Neural progenitor cell (in vitro differentiated cells): ENCODE measurements around the gene PPP1R15B. TPM values are rescaled to one million over a fixed set of nuclear protein-coding genes. Genes with fewer than 3 reads are reported as not detected.

Experiments
- DNase-seq: peaks from one replicate; pipeline ENCODE4 v3.0.0-alpha.2; 2016; ENCODE audit warnings: low spot score
- H2AFZ ChIP-seq: fragments of 200-600 bp; sonication (generic); replicated peaks from 2 replicates; pipeline ENCODE4 v1.6.1; 2016; ENCODE audit warnings: antibody characterized with exemption
- H3F3A ChIP-seq: fragments of 200-600 bp; sonication (generic); 2 replicates; pipeline ENCODE4 v1.6.1; 2016; ENCODE audit warnings: antibody characterized with exemption, low read depth
- H3K27ac ChIP-seq: fragments of 200-600 bp; sonication (generic); 2 replicates; pipeline ENCODE4 v1.5.1; 2016; ENCODE audit warnings: mild to moderate bottlenecking
- H3K27me3 ChIP-seq: fragments of 200-600 bp; sonication (generic); 2 replicates; pipeline ENCODE4 v1.6.1; 2016; ENCODE audit warnings: mild to moderate bottlenecking, moderate library complexity
- H3K36me3 ChIP-seq: fragments of 200-600 bp; sonication (generic); 2 replicates; pipeline ENCODE4 v1.5.1; 2016
- H3K4me1 ChIP-seq: fragments of 200-600 bp; sonication (generic); 2 replicates; pipeline ENCODE4 v1.6.1; 2016; ENCODE audit warnings: mixed run types
- H3K4me2 ChIP-seq: fragments of 200-600 bp; sonication (generic); 2 replicates; pipeline ENCODE4 v1.6.1; 2016
- H3K4me3 ChIP-seq: fragments of 200-600 bp; sonication (generic); 2 replicates; pipeline ENCODE4 v1.5.1; 2016
- H3K79me2 ChIP-seq: fragments of 200-600 bp; sonication (generic); 2 replicates; pipeline ENCODE4 v1.6.1; 2016; ENCODE audit warnings: low read depth
- H3K9ac ChIP-seq: fragments of 200-600 bp; sonication (generic); 2 replicates; pipeline ENCODE4 v1.6.1; 2016
- H3K9me3 ChIP-seq: fragments of 200-600 bp; sonication (generic); 2 replicates; pipeline ENCODE4 v1.5.1; 2016; ENCODE audit warnings: low read depth
- H4K20me1 ChIP-seq: fragments of 200-600 bp; sonication (generic); 2 replicates; pipeline ENCODE4 v1.6.1; 2016; ENCODE audit warnings: low read depth
- H3K27ac Mint-ChIP-seq: 3 replicates; pipeline ENCODE4 v1.8.0; 2021; ENCODE audit warnings: mixed read lengths
- H3K27me3 Mint-ChIP-seq: 2 replicates; pipeline ENCODE4 v1.8.0; 2022; ENCODE audit warnings: low read depth, mild to moderate bottlenecking, inconsistent platforms, moderate library complexity, mixed read lengths; ENCODE audit not compliant: insufficient read depth
- H3K36me3 Mint-ChIP-seq: 3 replicates; pipeline ENCODE4 v1.8.0; 2021; ENCODE audit warnings: mixed read lengths
- H3K4me1 Mint-ChIP-seq: 3 replicates; pipeline ENCODE4 v1.8.0; 2021; ENCODE audit warnings: mixed read lengths
- H3K4me3 Mint-ChIP-seq: 3 replicates; pipeline ENCODE4 v1.8.0; 2021; ENCODE audit warnings: mild to moderate bottlenecking, moderate library complexity, mixed read lengths
- H3K9me3 Mint-ChIP-seq: 3 replicates; pipeline ENCODE4 v1.8.0; 2020; ENCODE audit warnings: mixed read lengths
- EZH2 ChIP-seq: fragments of 200-600 bp; sonication (generic); IDR thresholded peaks from 2 replicates; pipeline ENCODE4 v1.6.1; 2017; ENCODE audit warnings: antibody characterized with exemption, mild to moderate bottlenecking, moderate library complexity
- EZH2phosphoT487 ChIP-seq: fragments of 200-600 bp; sonication (generic); IDR thresholded peaks from 2 replicates; pipeline ENCODE4 v1.6.1; 2017; ENCODE audit warnings: antibody characterized with exemption
- total RNA-seq: library from RNA; depleted of rRNA; stranded (reverse); fragments of >200 nt; gene quantifications from 2 replicates; pipeline ENCODE4 v1.2.3, GENCODE V29; 2015; ENCODE audit warnings: low replicate concordance
- TF ChIP-seq, protein P1 (sequence below): fragments of 200-600 bp; sonication (generic); IDR thresholded peaks from 2 replicates; pipeline ENCODE4 v1.5.1; 2017; ENCODE audit warnings: antibody characterized with exemption, mild to moderate bottlenecking

PPP1R15B gene
- total RNA-seq, 1 donor from 2014 or later = 32.7 TPM

DNA sequence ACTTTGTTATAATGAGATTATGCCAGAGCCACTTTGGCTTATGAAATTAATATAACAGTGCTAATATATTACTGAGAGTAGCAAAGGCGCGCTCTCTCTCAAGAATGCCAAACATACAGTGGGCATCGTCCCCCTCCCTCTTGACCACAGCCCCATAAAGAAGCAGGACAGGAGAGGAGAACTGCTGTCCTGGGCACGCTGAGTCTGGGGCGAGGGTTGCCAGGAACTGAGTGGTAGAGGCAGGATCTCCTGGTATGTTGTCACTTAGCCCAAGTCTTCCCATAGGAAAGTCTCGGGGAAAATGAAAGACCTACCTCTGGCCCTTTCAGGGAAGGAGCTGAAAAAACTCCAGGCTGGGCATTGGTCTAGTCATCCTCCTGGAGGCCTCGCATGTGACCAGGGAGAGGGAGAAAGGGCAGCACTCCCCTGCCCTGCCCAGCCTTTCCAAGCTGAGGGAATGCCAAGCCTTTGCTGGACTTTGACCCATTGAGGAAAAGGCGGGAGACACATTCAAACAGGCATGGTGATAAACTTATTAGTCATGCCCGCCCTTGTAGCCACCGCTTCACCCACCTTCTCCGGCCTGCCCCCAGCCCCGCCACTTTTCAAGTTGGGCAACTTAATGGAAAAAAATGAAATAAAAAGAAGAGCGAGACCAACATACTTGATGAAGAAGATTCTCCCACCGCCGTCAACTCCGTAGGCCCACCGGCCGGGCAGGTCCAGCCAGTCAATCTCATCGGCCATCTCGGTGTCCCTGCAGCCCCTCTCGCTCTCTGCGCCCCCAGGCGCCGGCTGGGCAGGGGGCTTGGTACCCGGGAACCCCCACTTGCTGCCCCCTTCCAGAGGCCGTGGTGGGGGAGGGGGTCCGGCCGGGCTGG lies 34.5 kb downstream of the PPP1R15B start:
- H3K4me2 ChIP-seq = peak overlapping the region; percentile 78
- peaks cover 23% of the 10 kb centered on the region for H3K27me3 Mint-ChIP-seq
- no peaks in the 10 kb centered on the region for H3K9me3 ChIP-seq
- H3K4me1 Mint-ChIP-seq = peaks cover 11% of the 10 kb centered on the region
- peak overlapping the region; percentile 2 for H2AFZ ChIP-seq
- H3K27me3 ChIP-seq = peaks cover 100% of the 10 kb centered on the region
- H4K20me1 ChIP-seq = peaks cover 12% of the 10 kb centered on the region
- DNase-seq = no peak
- TF ChIP-seq, protein P1, sequence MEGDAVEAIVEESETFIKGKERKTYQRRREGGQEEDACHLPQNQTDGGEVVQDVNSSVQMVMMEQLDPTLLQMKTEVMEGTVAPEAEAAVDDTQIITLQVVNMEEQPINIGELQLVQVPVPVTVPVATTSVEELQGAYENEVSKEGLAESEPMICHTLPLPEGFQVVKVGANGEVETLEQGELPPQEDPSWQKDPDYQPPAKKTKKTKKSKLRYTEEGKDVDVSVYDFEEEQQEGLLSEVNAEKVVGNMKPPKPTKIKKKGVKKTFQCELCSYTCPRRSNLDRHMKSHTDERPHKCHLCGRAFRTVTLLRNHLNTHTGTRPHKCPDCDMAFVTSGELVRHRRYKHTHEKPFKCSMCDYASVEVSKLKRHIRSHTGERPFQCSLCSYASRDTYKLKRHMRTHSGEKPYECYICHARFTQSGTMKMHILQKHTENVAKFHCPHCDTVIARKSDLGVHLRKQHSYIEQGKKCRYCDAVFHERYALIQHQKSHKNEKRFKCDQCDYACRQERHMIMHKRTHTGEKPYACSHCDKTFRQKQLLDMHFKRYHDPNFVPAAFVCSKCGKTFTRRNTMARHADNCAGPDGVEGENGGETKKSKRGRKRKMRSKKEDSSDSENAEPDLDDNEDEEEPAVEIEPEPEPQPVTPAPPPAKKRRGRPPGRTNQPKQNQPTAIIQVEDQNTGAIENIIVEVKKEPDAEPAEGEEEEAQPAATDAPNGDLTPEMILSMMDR = no peak
- no peak for TF ChIP-seq EZH2phosphoT487
- TF ChIP-seq EZH2 = no peak
- H3K36me3 ChIP-seq = no peaks in the 10 kb centered on the region
- peak overlapping the region; percentile 44 for H3K4me3 ChIP-seq
- H3K9ac ChIP-seq = no peak overlapping the region
- H3K4me3 Mint-ChIP-seq = peak overlapping the region; percentile 84
- H3K27ac Mint-ChIP-seq = no peak overlapping the region
- H3K4me1 ChIP-seq = no peaks in the 10 kb centered on the region
- H3K9me3 Mint-ChIP-seq = no peaks in the 10 kb centered on the region
- no peak overlapping the region for H3K27ac ChIP-seq
- no peaks in the 10 kb centered on the region for H3K36me3 Mint-ChIP-seq
- no peaks in the 10 kb centered on the region for H3K79me2 ChIP-seq
- no peaks in the 10 kb centered on the region for H3F3A ChIP-seq

DNA sequence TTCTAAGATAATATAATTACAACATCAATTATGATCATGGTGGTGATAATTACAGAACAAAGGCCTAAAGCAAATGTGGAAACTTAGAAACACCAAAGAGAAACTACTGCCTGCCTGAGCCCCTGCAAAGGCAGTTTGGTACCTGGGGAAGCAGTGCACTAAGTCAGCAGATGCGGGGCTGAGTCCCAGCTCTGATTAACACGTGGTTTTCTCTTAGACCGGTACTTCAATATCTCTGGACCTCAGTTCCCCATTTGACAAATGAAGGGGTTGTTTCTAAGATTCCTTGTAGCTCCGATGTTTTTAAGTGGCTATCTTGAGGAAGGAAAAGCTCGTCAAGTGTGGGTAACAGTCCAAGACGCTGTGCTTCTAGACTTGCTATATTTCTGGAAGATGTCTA lies 35.2 kb downstream of the PPP1R15B start:
- no peak overlapping the region for H3K27ac Mint-ChIP-seq
- no peak overlapping the region for H2AFZ ChIP-seq

DNA sequence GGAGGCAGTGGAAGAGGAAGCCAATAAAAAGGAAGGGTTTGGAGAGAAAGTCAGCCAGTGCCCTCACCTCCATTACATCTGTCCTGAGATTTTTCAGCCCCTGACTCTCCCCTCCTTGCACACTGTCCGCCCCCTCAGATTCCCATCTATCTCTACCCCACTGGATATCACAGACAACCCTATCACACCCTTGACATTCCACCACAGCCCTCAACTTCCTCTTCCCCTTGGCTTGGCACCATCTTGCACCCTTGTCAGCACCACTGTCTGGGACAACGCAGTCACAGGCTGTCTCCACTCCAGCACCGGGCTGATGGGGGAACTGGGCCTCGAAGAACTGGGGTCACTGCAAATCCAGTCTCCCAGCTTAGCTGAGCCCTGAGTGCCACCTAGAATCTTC lies 37.7 kb downstream of the PPP1R15B start:
- Histone ChIP-seq H3K9ac (no peak overlapping the region), H3K4me3 (no peak overlapping the region), H3K4me2 (no peak overlapping the region), H3K4me1 (no peaks in the 10 kb centered on the region), H3K27ac (no peak overlapping the region), H3F3A (no peaks in the 10 kb centered on the region), H4K20me1 (peaks cover 11% of the 10 kb centered on the region), H3K79me2 (no peaks in the 10 kb centered on the region), H2AFZ (no peak overlapping the region), H3K9me3 (no peaks in the 10 kb centered on the region), H3K27me3 (peaks cover 79% of the 10 kb centered on the region), H3K36me3 (no peaks in the 10 kb centered on the region)
- TF ChIP-seq, protein P1 = no peak
- TF ChIP-seq EZH2phosphoT487 (no peak), EZH2 (no peak)
- Mint-ChIP-seq H3K9me3 (no peaks in the 10 kb centered on the region), H3K4me1 (peaks cover 11% of the 10 kb centered on the region), H3K27ac (no peak overlapping the region), H3K27me3 (peaks cover 21% of the 10 kb centered on the region), H3K36me3 (no peaks in the 10 kb centered on the region), H3K4me3 (no peak overlapping the region)
- no peak for DNase-seq

More for the DNA sequence above, 35.2 kb downstream of the PPP1R15B start:
- H3K9me3 ChIP-seq = no peaks in the 10 kb centered on the region
- no peak overlapping the region for H3K9ac ChIP-seq
- Mint-ChIP-seq H3K27me3 (peaks cover 25% of the 10 kb centered on the region), H3K4me1 (peaks cover 11% of the 10 kb centered on the region), H3K36me3 (no peaks in the 10 kb centered on the region), H3K9me3 (no peaks in the 10 kb centered on the region), H3K4me3 (no peak overlapping the region)
- TF ChIP-seq, protein P1 = no peak
- no peak for TF ChIP-seq EZH2phosphoT487
- TF ChIP-seq EZH2 = no peak
- H3K27ac ChIP-seq = no peak overlapping the region
- H3K4me3 ChIP-seq = no peak overlapping the region
- H4K20me1 ChIP-seq = peaks cover 12% of the 10 kb centered on the region
- no peak for DNase-seq
- no peaks in the 10 kb centered on the region for H3K36me3 ChIP-seq
- no peaks in the 10 kb centered on the region for H3F3A ChIP-seq
- peaks cover 100% of the 10 kb centered on the region for H3K27me3 ChIP-seq
- H3K4me2 ChIP-seq = no peak overlapping the region
- no peaks in the 10 kb centered on the region for H3K4me1 ChIP-seq
- no peaks in the 10 kb centered on the region for H3K79me2 ChIP-seq
